B cell (primary cell): ENCODE measurements around the gene C20orf144.

Source experiments
- EZH2 ChIP-seq: IDR thresholded peaks from 2 replicates; pipeline ENCODE4 v1.6.1; 2012; ENCODE audit warnings: borderline replicate concordance, low read depth, mild to moderate bottlenecking, moderate library complexity, low read length; ENCODE audit not compliant: insufficient read depth, poor library complexity, severe bottlenecking
- TF ChIP-seq, protein P1 (sequence below): fragments of 200-600 bp; IDR thresholded peaks from one replicate; pipeline ENCODE4 v1.8.0; 2022; ENCODE audit warnings: antibody characterized with exemption, mild to moderate bottlenecking

DNA sequence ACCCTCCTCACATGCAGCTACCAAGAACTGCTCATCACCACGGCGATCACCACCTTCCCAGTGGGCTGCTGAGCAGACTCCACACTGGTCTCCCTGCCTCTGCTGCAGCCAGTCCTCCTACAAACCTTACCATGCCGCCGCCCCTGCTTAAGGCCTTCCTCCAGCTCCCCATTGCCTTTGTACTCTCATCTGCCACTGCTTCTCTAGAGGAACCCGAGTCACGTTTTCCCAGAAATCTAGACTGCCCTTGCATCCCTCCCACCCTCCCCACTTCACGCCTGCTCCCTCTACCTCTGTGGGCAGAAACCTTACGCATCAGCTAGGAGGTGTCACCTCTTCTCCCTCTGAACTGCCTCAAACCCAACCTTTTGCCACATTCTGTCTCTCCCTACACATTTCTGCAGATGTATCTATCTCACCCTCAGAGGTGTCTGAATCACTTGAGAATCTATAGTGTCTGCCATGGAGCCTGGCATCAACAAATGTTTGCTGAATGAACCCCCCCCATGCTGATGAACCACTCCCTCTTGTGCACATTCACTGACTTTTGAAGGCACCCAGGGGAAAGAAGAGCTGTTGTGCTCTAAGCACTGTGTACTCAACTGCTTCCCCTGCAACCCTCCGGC, 19.7 kb downstream of the C20orf144 start:
- TF ChIP-seq EZH2 = no peak
- TF ChIP-seq, protein P1, sequence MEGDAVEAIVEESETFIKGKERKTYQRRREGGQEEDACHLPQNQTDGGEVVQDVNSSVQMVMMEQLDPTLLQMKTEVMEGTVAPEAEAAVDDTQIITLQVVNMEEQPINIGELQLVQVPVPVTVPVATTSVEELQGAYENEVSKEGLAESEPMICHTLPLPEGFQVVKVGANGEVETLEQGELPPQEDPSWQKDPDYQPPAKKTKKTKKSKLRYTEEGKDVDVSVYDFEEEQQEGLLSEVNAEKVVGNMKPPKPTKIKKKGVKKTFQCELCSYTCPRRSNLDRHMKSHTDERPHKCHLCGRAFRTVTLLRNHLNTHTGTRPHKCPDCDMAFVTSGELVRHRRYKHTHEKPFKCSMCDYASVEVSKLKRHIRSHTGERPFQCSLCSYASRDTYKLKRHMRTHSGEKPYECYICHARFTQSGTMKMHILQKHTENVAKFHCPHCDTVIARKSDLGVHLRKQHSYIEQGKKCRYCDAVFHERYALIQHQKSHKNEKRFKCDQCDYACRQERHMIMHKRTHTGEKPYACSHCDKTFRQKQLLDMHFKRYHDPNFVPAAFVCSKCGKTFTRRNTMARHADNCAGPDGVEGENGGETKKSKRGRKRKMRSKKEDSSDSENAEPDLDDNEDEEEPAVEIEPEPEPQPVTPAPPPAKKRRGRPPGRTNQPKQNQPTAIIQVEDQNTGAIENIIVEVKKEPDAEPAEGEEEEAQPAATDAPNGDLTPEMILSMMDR = no peak
